ENCODE results near the gene PHF2. TPM values are rescaled to one million over a fixed set of nuclear protein-coding genes. Genes with fewer than 3 reads are reported as not detected.

PHF2 gene
- total RNA-seq, 1 donor from 2014 or later, result 22.4 TPM

GRCh38 chr9:93656426-93657239, 80.2 kb downstream of the PHF2 start:
- H3K4me1 Mint-ChIP-seq, result no peaks in the 10 kb centered on the region
- H3K27ac Mint-ChIP-seq, result no peak overlapping the region
- intact Hi-C loops (cut with micrococcal nuclease), result no loop called here
- no peaks in the 10 kb centered on the region for H3K27me3 Mint-ChIP-seq
- no peaks in the 10 kb centered on the region for H3K9me3 Mint-ChIP-seq
- H3K36me3 Mint-ChIP-seq (ENCODE audit: low read depth), result peaks cover 25% of the 10 kb centered on the region
- no peak overlapping the region for H3K4me3 Mint-ChIP-seq
- DNase-seq, result no peak

- Mint-ChIP-seq H3K27me3 (no peaks in the 10 kb centered on the region), H3K4me1 (no peaks in the 10 kb centered on the region), H3K4me3 (no peak overlapping the region), H3K27ac (peak overlapping the region; percentile 44), H3K9me3 (no peaks in the 10 kb centered on the region), H3K36me3 (ENCODE audit: low read depth) (peaks cover 21% of the 10 kb centered on the region)
- intact Hi-C loops (cut with micrococcal nuclease), result no loop called here
- DNase-seq, result no peak
Observed at GRCh38 chr9:93657331-93658111, 81.1 kb downstream of the PHF2 start.

- no peak for DNase-seq
- no peak overlapping the region for H3K4me3 Mint-ChIP-seq
- no peaks in the 10 kb centered on the region for H3K27me3 Mint-ChIP-seq
- peaks cover 17% of the 10 kb centered on the region for H3K36me3 Mint-ChIP-seq (ENCODE audit: low read depth)
- no peak overlapping the region for H3K27ac Mint-ChIP-seq
- no peaks in the 10 kb centered on the region for H3K9me3 Mint-ChIP-seq
- no peaks in the 10 kb centered on the region for H3K4me1 Mint-ChIP-seq
- intact Hi-C loops (cut with micrococcal nuclease), result no loop called here
Observed at GRCh38 chr9:93658184-93658925, 82.0 kb downstream of the PHF2 start.

- H3K4me1 Mint-ChIP-seq, result no peaks in the 10 kb centered on the region
- no peaks in the 10 kb centered on the region for H3K27me3 Mint-ChIP-seq
- no peak overlapping the region for H3K4me3 Mint-ChIP-seq
- no peak overlapping the region for H3K27ac Mint-ChIP-seq
- no peaks in the 10 kb centered on the region for H3K9me3 Mint-ChIP-seq
- no peak for DNase-seq
- intact Hi-C loops (cut with micrococcal nuclease), result no loop called here
- H3K36me3 Mint-ChIP-seq (ENCODE audit: low read depth), result peaks cover 17% of the 10 kb centered on the region
Observed at GRCh38 chr9:93659044-93659836, 82.9 kb downstream of the PHF2 start.

- Mint-ChIP-seq H3K4me1 (no peaks in the 10 kb centered on the region), H3K27ac (no peak overlapping the region), H3K9me3 (no peaks in the 10 kb centered on the region), H3K36me3 (ENCODE audit: low read depth) (peaks cover 17% of the 10 kb centered on the region), H3K4me3 (no peak overlapping the region), H3K27me3 (no peaks in the 10 kb centered on the region)
- intact Hi-C loops (cut with micrococcal nuclease), result no loop called here
- no peak for DNase-seq
Observed at GRCh38 chr9:93659837-93660177, 83.4 kb downstream of the PHF2 start.

- H3K4me1 Mint-ChIP-seq, result no peaks in the 10 kb centered on the region
- DNase-seq, result no peak
- no peaks in the 10 kb centered on the region for H3K9me3 Mint-ChIP-seq
- peaks cover 17% of the 10 kb centered on the region for H3K36me3 Mint-ChIP-seq (ENCODE audit: low read depth)
- intact Hi-C loops (cut with micrococcal nuclease), result no loop called here
- H3K4me3 Mint-ChIP-seq, result no peak overlapping the region
- H3K27me3 Mint-ChIP-seq, result no peaks in the 10 kb centered on the region
- H3K27ac Mint-ChIP-seq, result no peak overlapping the region
Observed at GRCh38 chr9:93660352-93661046, 84.1 kb downstream of the PHF2 start.

GRCh38 chr9:93661591-93661990, 85.2 kb downstream of the PHF2 start:
- H3K36me3 Mint-ChIP-seq (ENCODE audit: low read depth), result peaks cover 17% of the 10 kb centered on the region
- no peak overlapping the region for H3K4me3 Mint-ChIP-seq
- no peak overlapping the region for H3K27ac Mint-ChIP-seq
- H3K4me1 Mint-ChIP-seq, result no peaks in the 10 kb centered on the region
- intact Hi-C loops (cut with micrococcal nuclease), result no loop called here
- H3K27me3 Mint-ChIP-seq, result no peaks in the 10 kb centered on the region
- no peak for DNase-seq
- H3K9me3 Mint-ChIP-seq, result no peaks in the 10 kb centered on the region

GRCh38 chr9:93662016-93662638, 85.7 kb downstream of the PHF2 start:
- Mint-ChIP-seq H3K27me3 (no peaks in the 10 kb centered on the region), H3K27ac (no peak overlapping the region), H3K4me3 (no peak overlapping the region), H3K9me3 (no peaks in the 10 kb centered on the region), H3K36me3 (ENCODE audit: low read depth) (peaks cover 17% of the 10 kb centered on the region), H3K4me1 (no peaks in the 10 kb centered on the region)
- intact Hi-C loops (cut with micrococcal nuclease), result no loop called here
- no peak for DNase-seq

GRCh38 chr9:93662952-93663572, 86.7 kb downstream of the PHF2 start:
- Mint-ChIP-seq H3K27me3 (no peaks in the 10 kb centered on the region), H3K9me3 (no peaks in the 10 kb centered on the region), H3K4me3 (no peak overlapping the region), H3K4me1 (no peaks in the 10 kb centered on the region), H3K27ac (no peak overlapping the region), H3K36me3 (ENCODE audit: low read depth) (peaks cover 12% of the 10 kb centered on the region)
- no peak for DNase-seq
- intact Hi-C loops (cut with micrococcal nuclease), result no loop called here

GRCh38 chr9:93663877-93664548, 87.6 kb downstream of the PHF2 start:
- no peak overlapping the region for H3K4me3 Mint-ChIP-seq
- H3K4me1 Mint-ChIP-seq, result no peaks in the 10 kb centered on the region
- peaks cover 9% of the 10 kb centered on the region for H3K36me3 Mint-ChIP-seq (ENCODE audit: low read depth)
- no peaks in the 10 kb centered on the region for H3K9me3 Mint-ChIP-seq
- no peak for DNase-seq
- H3K27ac Mint-ChIP-seq, result no peak overlapping the region
- H3K27me3 Mint-ChIP-seq, result no peaks in the 10 kb centered on the region
- intact Hi-C loops (cut with micrococcal nuclease), result no loop called here

- no peak for DNase-seq
- no peaks in the 10 kb centered on the region for H3K9me3 Mint-ChIP-seq
- H3K4me1 Mint-ChIP-seq, result no peaks in the 10 kb centered on the region
- intact Hi-C loops (cut with micrococcal nuclease), result no loop called here
- H3K27ac Mint-ChIP-seq, result no peak overlapping the region
- no peaks in the 10 kb centered on the region for H3K27me3 Mint-ChIP-seq
- H3K36me3 Mint-ChIP-seq (ENCODE audit: low read depth), result peaks cover 7% of the 10 kb centered on the region
- H3K4me3 Mint-ChIP-seq, result no peak overlapping the region
Observed at GRCh38 chr9:93664549-93665120, 88.3 kb downstream of the PHF2 start.

- H3K4me1 Mint-ChIP-seq, result no peaks in the 10 kb centered on the region
- no peak for DNase-seq
- intact Hi-C loops (cut with micrococcal nuclease), result no loop called here
- H3K9me3 Mint-ChIP-seq, result no peaks in the 10 kb centered on the region
- no peak overlapping the region for H3K4me3 Mint-ChIP-seq
- H3K27ac Mint-ChIP-seq, result no peak overlapping the region
- peaks cover 3% of the 10 kb centered on the region for H3K36me3 Mint-ChIP-seq (ENCODE audit: low read depth)
- H3K27me3 Mint-ChIP-seq, result no peaks in the 10 kb centered on the region
Observed at GRCh38 chr9:93665128-93665636, 88.8 kb downstream of the PHF2 start.
